HG03460 (cell line): ENCODE data around the gene CCND3.

ENCODE experiments used
- ATAC-seq: cut with Tn5 transposase; IDR thresholded peaks from one replicate; pipeline ENCODE4 v1.9.1; 2021; ENCODE audit not compliant: unreplicated experiment

Gene CCND3

DNA sequence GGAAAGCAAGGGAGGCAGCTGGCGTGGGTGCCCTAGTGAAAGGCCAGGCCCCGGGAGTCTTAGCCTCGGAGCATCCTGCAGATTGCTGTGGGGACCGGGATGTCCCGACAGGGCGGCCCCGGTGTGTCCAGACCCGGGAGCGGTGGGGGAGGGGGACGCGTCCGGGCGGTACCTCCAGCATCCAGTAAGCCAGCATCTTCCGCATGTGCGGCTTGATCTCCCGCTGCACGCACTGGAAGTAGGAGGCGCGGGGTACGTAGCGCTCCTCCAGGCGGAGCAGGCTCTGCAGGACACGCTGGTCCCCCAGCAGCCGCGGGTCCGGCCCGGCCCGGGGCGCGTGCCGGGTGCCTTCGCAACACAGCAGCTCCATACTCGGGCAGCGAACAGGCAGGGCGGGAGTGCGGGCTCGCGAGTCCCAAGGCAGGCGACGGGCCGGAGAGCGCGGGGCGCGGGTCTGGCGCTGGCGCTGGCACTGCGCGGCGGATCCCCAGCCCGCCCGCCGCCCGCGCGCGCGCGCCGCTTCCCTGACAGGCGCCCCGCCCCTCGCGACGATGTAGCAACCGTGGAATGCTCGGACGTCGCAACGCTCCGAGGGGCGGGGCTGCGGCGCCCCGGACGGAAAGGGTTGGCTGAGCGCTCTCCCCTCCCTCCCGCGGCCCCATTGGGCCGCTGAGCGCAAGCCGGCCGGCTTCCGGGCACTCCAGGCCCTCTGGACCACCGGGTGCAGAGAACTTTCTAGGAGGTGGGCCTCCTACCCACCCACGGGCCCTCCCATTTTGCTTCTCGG is at the start of gene CCND3:
CCND3 (minus strand) TSS at position 529 of the 787 bp plus-strand sequence; CDS start at position 370, 159 bp downstream.
- peak; percentile 90 for ATAC-seq

- no peak for ATAC-seq
These were observed 44.7 kb upstream of the CCND3 start for GRCh38 chr6:41986339-41986738.

DNA sequence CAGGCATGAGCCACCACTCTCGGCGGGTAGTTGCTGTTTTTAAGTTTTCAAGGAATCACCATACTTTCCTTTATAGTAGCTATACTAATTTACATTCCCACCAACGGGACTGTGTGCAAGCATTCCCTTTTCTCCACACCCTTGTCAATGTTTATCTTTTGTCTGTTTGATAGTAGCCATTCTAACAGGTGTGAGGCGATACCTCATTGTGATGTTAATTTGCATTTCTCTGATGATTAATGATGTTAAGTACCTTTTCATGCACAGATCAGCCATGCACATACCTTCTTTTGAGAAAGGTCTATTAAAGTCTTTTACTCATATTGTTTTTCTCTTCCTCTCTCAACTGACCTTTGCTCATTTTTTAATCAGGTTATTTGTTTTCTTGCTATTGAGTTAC is 43.0 kb upstream of the CCND3 start:
- ATAC-seq: no peak

- no peak for ATAC-seq
These were observed 35.3 kb upstream of the CCND3 start for GRCh38 chr6:41976794-41977484.

DNA sequence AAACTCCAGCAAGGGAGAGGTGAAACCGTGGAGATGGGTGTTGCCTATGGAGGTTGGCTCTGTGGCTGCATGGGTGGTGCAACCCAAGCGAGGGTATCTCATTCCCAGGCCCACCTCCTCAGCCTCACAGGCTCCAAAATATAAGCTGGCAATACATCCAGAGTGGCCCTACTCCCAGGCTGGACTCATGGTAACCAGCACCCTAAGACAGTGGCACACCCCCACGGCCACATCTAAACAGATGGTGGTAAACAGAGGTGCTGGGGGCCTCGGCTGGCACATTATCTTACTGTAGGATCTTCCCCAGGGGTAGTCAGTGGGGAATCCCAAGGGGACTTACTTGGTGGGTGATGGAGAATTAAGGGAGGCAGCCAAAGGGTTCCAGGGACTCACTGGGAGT is 33.7 kb upstream of the CCND3 start:
- no peak for ATAC-seq

- no peak for ATAC-seq
These were observed 32.7 kb upstream of the CCND3 start for GRCh38 chr6:41974281-41974825.

- no peak for ATAC-seq
These were observed 31.2 kb upstream of the CCND3 start for GRCh38 chr6:41972826-41973225.

GRCh38 chr6:41970436-41970846 is 28.8 kb upstream of the CCND3 start:
- ATAC-seq: no peak

- ATAC-seq: no peak
These were observed 26.0 kb upstream of the CCND3 start for GRCh38 chr6:41967312-41968287.

- ATAC-seq: no peak
These were observed 25.3 kb upstream of the CCND3 start for GRCh38 chr6:41966961-41967311.

- ATAC-seq: no peak
These were observed 24.8 kb upstream of the CCND3 start for GRCh38 chr6:41966214-41966920.

- ATAC-seq: no peak
These were observed 24.0 kb upstream of the CCND3 start for GRCh38 chr6:41965429-41966213.

DNA sequence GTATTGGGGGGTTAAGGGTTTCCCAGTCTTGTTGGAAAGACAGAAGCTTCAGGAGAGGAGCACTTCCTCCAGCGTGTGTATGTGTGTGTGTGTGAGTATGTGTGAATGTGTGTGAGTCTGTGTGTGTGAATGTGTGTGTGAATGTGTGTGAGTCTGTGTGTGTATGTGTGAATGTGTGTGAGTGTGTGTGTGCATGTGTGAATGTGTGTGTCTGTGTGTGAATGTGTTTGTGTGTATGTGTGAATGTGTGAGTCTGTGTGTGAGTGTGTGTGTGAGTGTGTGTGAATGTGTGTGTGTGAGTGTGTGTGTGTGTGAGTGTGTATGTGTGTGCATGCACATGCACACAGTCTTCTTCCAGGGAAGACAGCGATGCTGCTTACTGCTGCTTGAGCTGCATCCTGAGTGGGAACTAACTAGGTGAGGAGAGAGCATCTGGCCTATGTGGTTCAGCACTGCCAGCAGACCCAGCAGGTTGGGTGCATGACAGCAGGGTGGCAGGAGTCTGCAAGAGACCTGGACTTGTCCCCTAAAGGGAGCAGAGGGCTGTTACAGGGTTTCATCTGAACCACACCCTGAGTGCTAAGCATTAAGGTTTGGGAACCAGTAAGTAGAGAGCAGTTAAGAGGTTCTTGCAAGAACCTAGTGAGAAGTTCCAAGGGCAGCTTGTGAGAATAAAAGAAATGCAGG is 22.7 kb upstream of the CCND3 start:
- no peak for ATAC-seq

DNA sequence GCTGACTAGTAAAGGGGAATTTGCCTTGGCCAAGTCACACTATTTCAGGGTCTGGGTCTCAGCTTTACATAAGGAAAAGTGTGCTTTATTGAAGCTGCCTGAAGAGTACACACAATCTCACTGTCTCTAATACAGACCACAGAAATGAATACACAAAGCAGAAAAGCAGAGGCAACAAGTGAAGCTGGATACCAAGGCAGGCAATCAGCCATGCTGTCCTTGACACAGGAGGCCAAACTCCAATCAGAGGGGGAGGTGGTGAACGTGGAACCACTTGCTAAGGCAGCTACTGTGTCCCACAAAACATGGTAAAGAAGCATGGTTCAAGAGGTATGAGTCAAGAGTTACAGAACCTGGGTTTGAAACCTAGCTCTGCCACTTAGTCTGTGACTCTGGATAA is 21.8 kb upstream of the CCND3 start:
- ATAC-seq: no peak

DNA sequence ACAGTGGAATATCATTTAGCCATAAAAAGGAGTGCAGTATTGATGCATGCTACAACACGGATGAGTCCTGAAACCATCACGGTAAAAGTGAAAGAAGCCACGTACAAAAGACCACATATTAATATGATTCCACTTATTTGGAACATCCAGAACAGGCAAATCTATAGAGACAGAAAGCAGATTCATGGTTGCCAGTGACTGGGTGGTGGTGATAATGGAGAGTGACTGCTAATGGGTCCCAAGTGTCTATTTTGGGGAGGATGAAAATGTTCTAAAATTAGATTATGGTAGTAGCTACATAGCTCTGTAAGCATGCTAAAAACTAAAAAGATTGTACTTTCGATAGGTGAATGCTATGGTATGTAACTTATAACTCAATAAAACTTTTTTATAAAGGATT is 18.4 kb upstream of the CCND3 start:
- ATAC-seq: no peak

DNA sequence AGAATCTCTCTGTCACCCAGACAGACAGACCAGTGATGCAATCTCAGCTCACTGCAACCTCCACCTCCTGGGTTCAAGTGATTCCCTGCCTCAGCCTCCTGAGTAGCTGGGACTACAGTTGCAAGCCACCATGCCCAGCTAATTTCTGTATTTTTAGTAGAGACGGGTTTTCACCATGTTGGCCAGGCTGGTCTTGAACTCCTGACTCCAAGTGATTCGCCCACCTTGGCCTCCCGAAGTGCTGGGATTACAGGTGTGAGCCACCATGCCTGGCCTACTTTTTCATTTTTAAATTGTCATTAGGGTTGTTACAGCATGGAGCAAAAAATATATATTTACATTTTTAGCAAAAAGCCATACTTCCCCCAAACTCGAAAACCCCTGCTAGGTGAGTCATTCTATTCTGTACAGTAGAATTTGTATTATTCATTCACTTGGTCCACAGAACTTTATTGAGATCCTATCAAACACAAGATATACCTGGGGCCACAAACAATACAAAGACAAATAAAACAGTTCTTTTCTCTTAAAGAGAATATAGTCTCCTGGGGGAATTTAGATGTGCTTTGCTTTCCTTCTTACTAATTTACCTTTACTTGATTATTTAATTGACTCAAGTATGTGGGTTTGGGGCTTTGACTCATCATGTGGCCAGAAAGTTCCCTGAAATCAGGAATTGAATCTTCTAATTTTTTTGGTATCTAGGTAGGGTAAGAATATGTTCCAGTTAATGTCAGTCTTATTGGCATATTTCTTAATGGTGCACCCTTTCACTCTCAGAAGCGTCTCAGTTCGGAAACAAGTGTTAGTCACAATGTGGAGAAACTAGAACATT is 16.6 kb upstream of the CCND3 start:
- ATAC-seq: no peak

GRCh38 chr6:41957117-41957516 is 15.5 kb upstream of the CCND3 start:
- ATAC-seq: no peak

- no peak for ATAC-seq
These were observed 13.8 kb upstream of the CCND3 start for GRCh38 chr6:41955412-41955811.
